Measurements from ENCODE around the gene HNRNPM.

The HNRNPM gene

DNA sequence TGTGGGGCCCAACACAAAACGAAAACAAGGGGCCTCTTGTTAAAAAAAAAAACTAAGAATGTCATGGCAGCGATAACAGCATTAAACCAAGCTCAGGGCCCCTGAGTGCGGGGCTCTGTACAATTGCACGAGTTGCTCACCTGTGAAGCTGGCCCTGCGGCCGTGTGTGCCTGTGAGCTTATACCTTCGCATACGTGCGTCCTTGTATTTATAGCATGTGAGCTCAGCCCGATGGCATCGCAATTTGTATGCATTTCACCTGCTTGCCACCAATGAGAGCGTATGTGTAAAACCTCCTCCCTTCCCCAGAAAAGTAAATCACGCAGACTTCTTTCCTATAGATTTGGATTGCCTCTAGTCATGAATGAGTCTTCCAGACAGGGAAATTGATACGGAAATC lies 17.1 kb downstream of the HNRNPM start:
- no peak overlapping the region for H3K4me3 ChIP-seq (ENCODE audit: control insufficient read depth, low read depth, low read length)
- TF ChIP-seq, protein P1, sequence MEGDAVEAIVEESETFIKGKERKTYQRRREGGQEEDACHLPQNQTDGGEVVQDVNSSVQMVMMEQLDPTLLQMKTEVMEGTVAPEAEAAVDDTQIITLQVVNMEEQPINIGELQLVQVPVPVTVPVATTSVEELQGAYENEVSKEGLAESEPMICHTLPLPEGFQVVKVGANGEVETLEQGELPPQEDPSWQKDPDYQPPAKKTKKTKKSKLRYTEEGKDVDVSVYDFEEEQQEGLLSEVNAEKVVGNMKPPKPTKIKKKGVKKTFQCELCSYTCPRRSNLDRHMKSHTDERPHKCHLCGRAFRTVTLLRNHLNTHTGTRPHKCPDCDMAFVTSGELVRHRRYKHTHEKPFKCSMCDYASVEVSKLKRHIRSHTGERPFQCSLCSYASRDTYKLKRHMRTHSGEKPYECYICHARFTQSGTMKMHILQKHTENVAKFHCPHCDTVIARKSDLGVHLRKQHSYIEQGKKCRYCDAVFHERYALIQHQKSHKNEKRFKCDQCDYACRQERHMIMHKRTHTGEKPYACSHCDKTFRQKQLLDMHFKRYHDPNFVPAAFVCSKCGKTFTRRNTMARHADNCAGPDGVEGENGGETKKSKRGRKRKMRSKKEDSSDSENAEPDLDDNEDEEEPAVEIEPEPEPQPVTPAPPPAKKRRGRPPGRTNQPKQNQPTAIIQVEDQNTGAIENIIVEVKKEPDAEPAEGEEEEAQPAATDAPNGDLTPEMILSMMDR (IDR thresholded peaks at IDR 0.05; ENCODE audit: control insufficient read depth, insufficient read depth, low read depth, low read length, missing control alignments), result no peak
- DNase-seq (ENCODE audit: low read depth), result no peak

DNA sequence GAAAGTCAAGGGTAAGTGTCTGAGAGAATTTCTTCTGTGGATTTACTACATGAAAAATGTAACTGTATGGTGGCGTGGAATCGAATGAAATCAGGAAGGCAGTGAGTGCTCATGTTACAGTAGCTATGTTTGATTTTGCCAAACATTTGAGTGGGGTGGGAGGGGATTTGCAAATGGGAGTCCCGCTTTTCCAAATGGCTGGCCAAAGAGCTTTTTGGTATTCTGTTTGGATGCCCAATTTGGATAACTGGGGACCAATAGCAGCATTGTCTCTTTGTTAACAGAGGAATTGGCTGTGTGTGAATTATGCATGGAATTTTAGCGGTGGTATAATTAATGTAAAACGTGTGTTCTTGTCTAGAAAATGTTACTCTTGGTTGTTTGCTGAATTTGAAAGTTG lies 17.8 kb downstream of the HNRNPM start:
- TF ChIP-seq, protein P1 (IDR thresholded peaks at IDR 0.05; ENCODE audit: control insufficient read depth, insufficient read depth, low read depth, low read length, missing control alignments), result no peak

DNA sequence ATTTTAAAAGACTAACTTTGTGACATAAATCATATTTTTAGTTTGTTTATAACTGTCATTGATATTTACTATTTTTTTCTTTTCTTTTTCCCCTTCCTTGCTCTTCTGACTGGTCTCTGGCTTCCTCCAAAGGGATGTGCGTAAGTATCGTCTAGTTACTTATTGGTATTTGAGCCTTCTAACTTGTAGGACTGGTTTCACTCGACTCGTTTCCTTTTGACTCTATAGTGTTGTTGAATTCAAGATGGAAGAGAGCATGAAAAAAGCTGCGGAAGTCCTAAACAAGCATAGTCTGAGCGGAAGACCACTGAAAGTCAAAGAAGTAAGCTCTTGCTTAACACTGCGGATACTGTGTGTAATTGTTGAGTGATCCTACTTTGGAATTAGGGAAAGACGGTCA lies 18.6 kb downstream of the HNRNPM start:
- TF ChIP-seq, protein P1 (IDR thresholded peaks at IDR 0.05; ENCODE audit: control insufficient read depth, insufficient read depth, low read depth, low read length, missing control alignments), result no peak
- DNase-seq (ENCODE audit: low read depth), result no peak
- H3K4me3 ChIP-seq (ENCODE audit: control insufficient read depth, low read depth, low read length), result no peak overlapping the region

More for the DNA sequence above, 17.8 kb downstream of the HNRNPM start:
- no peak for DNase-seq (ENCODE audit: low read depth)
- no peak overlapping the region for H3K4me3 ChIP-seq (ENCODE audit: control insufficient read depth, low read depth, low read length)

DNA sequence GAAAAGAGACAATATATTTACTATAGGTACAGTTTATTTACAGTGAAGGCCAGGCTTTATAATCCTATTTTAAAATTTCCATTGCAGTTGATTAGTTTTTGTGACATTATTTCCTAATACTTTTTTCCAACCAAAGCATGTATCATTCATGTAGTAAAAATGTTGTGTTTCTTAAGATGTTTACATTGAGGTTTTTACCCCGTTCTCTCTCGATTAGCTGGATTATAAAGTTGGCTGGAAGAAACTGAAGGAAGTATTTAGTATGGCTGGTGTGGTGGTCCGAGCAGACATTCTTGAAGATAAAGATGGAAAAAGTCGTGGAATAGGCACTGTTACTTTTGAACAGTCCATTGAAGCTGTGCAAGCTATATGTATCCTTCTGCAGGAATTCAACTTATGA lies 21.2 kb downstream of the HNRNPM start:
- DNase-seq (ENCODE audit: low read depth), result no peak
- TF ChIP-seq, protein P1 (IDR thresholded peaks at IDR 0.05; ENCODE audit: control insufficient read depth, insufficient read depth, low read depth, low read length, missing control alignments), result no peak
- H3K4me3 ChIP-seq (ENCODE audit: control insufficient read depth, low read depth, low read length), result no peak overlapping the region

DNA sequence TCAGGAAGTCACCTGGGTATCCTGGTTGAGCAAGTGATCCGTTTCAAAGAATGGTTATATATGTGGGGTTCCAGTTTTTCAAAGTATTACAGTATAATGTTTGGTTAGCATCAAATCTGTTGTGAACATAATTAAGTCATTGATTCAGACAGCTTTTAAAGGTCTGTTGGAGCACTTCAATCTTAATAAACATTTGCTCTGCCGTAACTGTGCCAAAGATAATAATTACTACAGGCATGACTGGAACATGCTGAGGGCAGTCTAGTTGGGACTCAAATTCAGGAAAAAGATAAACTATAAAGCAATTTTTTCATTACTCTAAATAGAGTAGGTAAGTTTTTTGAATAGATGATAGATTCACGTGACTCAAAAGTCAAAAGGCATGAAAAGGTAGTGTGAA lies 23.3 kb downstream of the HNRNPM start:
- H3K4me3 ChIP-seq (ENCODE audit: control insufficient read depth, low read depth, low read length), result no peak overlapping the region
- no peak for DNase-seq (ENCODE audit: low read depth)
- TF ChIP-seq, protein P1 (IDR thresholded peaks at IDR 0.05; ENCODE audit: control insufficient read depth, insufficient read depth, low read depth, low read length, missing control alignments), result no peak

DNA sequence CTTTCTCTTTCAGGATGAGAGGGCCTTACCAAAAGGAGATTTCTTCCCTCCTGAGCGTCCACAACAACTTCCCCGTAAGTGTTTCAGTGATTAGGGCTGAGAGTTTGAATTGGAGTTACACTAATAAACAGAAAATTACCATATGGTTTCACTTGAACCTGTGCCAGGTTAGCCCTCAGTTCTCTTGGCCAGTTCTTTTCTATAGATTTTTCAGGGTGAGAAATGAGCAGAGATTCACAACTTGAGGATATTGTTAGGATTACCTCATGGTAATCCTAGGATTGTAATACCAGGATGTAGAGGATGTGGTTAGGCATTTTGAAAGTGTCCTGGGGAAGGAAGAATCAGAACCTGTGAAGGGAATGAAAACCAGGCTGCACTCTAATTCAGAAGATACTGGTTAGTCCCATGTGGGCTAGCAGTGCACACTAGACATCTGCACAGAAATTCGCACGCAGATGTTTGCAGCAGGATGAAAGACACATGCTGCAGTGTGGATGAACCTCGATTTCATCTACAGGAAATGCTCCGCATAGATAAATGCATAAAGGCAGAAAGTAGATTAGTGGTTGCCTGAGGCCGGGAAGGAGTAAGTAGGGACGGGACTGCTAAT lies 24.1 kb downstream of the HNRNPM start:
- TF ChIP-seq, protein P1 (IDR thresholded peaks at IDR 0.05; ENCODE audit: control insufficient read depth, insufficient read depth, low read depth, low read length, missing control alignments), result no peak
- no peak overlapping the region for H3K4me3 ChIP-seq (ENCODE audit: control insufficient read depth, low read depth, low read length)
- DNase-seq (ENCODE audit: low read depth), result no peak
